Ovary (tissue), 3 donors: ENCODE measurements around the gene P4HA3.

Experiments
- EP300 ChIP-seq: sonication (generic); formaldehyde crosslinking; IDR thresholded peaks from one replicate; pipeline ENCODE4 v1.6.1; 2017; ENCODE audit warnings: antibody characterized with exemption
- POLR2A ChIP-seq: fragments of 450-650 bp; IDR thresholded peaks from one replicate; pipeline ENCODE4 v1.6.1; 2017; ENCODE audit warnings: antibody characterized with exemption, mild to moderate bottlenecking, moderate library complexity
- TF ChIP-seq, protein P1 (sequence below), 3 donors: fragments of 450-650 bp in 2 of 3; fragments of 200-600 bp in 1 of 3; IDR thresholded peaks; one replicate each; pipeline versions ENCODE4 v1.5.1 to v1.8.0; 2016 to 2022; ENCODE audit warnings: antibody characterized with exemption in 3 of 3, mild to moderate bottlenecking in 1 of 3
- donor health status: DM: no; HTN: no; CAD: no.

DNA sequence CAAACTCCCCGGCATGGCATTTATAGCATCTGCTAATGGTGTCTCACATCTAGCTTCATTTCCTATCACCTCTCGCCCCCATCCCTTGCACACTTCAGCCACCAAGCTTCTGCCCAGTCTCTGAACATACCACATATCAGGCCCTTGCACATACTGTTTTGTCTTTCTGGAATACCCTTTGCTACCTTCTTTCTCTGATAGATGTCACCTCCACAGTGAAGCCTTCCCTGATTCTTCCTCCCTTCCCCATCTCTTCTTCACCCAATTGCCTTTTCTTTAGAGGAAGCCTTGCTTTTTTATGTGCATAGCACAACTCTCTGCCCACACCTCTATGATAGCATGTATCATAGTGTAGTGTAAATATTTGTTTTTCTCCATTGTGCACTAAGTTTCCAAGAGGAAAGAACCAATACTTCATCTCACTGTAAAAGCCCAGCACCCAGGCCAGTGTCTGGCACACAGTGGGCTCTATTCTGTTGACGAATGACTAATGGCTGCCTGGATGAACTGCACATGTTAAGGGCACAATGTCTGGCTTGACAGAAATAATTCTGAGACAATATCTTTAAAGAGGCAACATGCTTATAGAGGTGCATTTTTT is 27.8 kb downstream of the P4HA3 start:
- TF ChIP-seq, protein P1, sequence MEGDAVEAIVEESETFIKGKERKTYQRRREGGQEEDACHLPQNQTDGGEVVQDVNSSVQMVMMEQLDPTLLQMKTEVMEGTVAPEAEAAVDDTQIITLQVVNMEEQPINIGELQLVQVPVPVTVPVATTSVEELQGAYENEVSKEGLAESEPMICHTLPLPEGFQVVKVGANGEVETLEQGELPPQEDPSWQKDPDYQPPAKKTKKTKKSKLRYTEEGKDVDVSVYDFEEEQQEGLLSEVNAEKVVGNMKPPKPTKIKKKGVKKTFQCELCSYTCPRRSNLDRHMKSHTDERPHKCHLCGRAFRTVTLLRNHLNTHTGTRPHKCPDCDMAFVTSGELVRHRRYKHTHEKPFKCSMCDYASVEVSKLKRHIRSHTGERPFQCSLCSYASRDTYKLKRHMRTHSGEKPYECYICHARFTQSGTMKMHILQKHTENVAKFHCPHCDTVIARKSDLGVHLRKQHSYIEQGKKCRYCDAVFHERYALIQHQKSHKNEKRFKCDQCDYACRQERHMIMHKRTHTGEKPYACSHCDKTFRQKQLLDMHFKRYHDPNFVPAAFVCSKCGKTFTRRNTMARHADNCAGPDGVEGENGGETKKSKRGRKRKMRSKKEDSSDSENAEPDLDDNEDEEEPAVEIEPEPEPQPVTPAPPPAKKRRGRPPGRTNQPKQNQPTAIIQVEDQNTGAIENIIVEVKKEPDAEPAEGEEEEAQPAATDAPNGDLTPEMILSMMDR (IDR thresholded peaks at IDR 0.05), result no peak
- no peak for TF ChIP-seq POLR2A
- no peak for TF ChIP-seq EP300
